ENCODE results near the gene MOGAT1.

DNA sequence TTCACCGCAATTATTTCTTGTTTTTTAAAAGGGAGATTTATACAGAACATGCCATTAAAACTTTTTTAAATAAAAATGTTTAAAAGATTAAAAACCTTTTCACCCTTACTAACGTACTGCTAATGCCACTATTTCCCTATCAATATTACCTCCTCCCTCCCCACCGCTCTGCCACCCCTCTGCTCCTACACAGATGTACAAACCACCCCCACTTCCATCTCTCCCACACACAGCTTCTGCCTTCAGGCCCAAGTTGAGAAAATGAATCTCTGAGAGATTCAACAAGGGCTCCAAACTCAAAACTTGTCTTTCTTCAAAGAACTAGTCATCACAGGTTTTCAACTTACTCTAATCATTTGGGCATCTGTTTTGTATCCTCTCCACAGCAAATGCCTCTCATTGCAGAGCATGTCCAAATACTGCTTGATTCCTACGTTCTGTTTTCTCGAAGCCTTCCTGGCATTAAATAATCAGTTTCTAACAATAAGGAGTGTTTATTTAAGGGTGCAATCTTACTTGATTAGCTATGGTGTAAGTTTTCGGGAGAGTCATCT lies 47.6 kb upstream of the MOGAT1 start:
- no peak for TF ChIP-seq GATA2 (IDR thresholded peaks at IDR 0.05; ENCODE audit: low read depth, low read length)
- no peak for TF ChIP-seq GATA3 (IDR thresholded peaks at IDR 0.05; ENCODE audit: low read depth, low read length)

All from SH-SY5Y (cell line).